Neural crest cell (in vitro differentiated cells): ENCODE results near the gene SLX9. TPM values are rescaled to one million over a fixed set of nuclear protein-coding genes. Genes with fewer than 3 reads are reported as not detected.
A peak's percentile ranks its signal among the peaks of the same experiment; 100 is the strongest.

ENCODE experiments used
- DNase-seq: peaks from one replicate; pipeline ENCODE4 v3.0.0; 2021; ENCODE audit warnings: low read depth, mixed read lengths, low spot score
- H3K27ac Mint-ChIP-seq: one replicate; pipeline ENCODE4 v1.8.0; 2021; ENCODE audit warnings: mild to moderate bottlenecking, mixed read lengths; ENCODE audit not compliant: unreplicated experiment
- H3K27me3 Mint-ChIP-seq: 2 replicates; pipeline ENCODE4 v1.8.0; 2021; ENCODE audit warnings: low read depth, mild to moderate bottlenecking, mixed read lengths
- H3K36me3 Mint-ChIP-seq: 2 replicates; pipeline ENCODE4 v1.8.0; 2021; ENCODE audit warnings: low read depth, mild to moderate bottlenecking, mixed read lengths
- H3K4me1 Mint-ChIP-seq: 2 replicates; pipeline ENCODE4 v1.8.0; 2021; ENCODE audit warnings: mixed read lengths
- H3K4me3 Mint-ChIP-seq: one replicate; pipeline ENCODE4 v1.8.0; 2021; ENCODE audit warnings: mild to moderate bottlenecking, mixed read lengths
- H3K9me3 Mint-ChIP-seq: 2 replicates; pipeline ENCODE4 v1.8.0; 2021; ENCODE audit warnings: mixed read lengths
- CTCF ChIP-seq: fragments of 200-600 bp; sonication (generic); conservative IDR thresholded peaks from 2 replicates; pipeline ENCODE4 v1.5.0; 2021; ENCODE audit warnings: antibody characterized with exemption, mild to moderate bottlenecking
- long read RNA-seq: library from polyadenylated mRNA; unstranded; transcript quantifications from one replicate; pipeline ENCODE4 v2.0.0, GENCODE V29; 2020
- total RNA-seq: library from RNA; stranded (reverse); gene quantifications from 2 replicates; pipeline ENCODE4 v1.2.1, GENCODE V29; 2021

SLX9 gene
- total RNA-seq = 40.5 and 42.3 TPM in 2 replicates
- long read RNA-seq, partial matches to known transcripts = 1 of 1 reads
- long read RNA-seq, other reads (novel, unspliced or antisense) = 0 of 1 reads

GRCh38 chr21:44939532-44940115 is at the start of gene SLX9:
Gene SLX9, plus strand, starts transcription at chr21:44940029. Its CDS starts 29 bp downstream, at chr21:44940058.
- peak; percentile 76 for DNase-seq
- Mint-ChIP-seq H3K27ac (peak within 1 kb of the TSS; percentile 87), H3K36me3 (no peaks in the 10 kb centered on the region), H3K4me3 (peak within 1 kb of the TSS; percentile 91), H3K27me3 (peaks cover 7% of the 10 kb centered on the region), H3K4me1 (peaks cover 26% of the 10 kb centered on the region), H3K9me3 (no peaks in the 10 kb centered on the region)
- TF ChIP-seq CTCF = no peak

GRCh38 chr21:44890338-44890931 is 49.4 kb upstream of the SLX9 start:
- Mint-ChIP-seq H3K27ac (no peak overlapping the region), H3K4me1 (no peaks in the 10 kb centered on the region), H3K9me3 (no peaks in the 10 kb centered on the region), H3K4me3 (no peak overlapping the region), H3K36me3 (no peaks in the 10 kb centered on the region), H3K27me3 (peaks cover 8% of the 10 kb centered on the region)
- DNase-seq = no peak
- no peak for TF ChIP-seq CTCF

- no peak overlapping the region for H3K27ac Mint-ChIP-seq
- H3K36me3 Mint-ChIP-seq = no peaks in the 10 kb centered on the region
- no peaks in the 10 kb centered on the region for H3K4me1 Mint-ChIP-seq
- DNase-seq = no peak
- H3K9me3 Mint-ChIP-seq = no peaks in the 10 kb centered on the region
- H3K27me3 Mint-ChIP-seq = peaks cover 8% of the 10 kb centered on the region
- TF ChIP-seq CTCF = no peak
- H3K4me3 Mint-ChIP-seq = no peak overlapping the region
Observed at GRCh38 chr21:44890961-44891541, 48.8 kb upstream of the SLX9 start.

GRCh38 chr21:44891631-44892031 is 48.2 kb upstream of the SLX9 start:
- H3K9me3 Mint-ChIP-seq = no peaks in the 10 kb centered on the region
- no peak overlapping the region for H3K4me3 Mint-ChIP-seq
- H3K27me3 Mint-ChIP-seq = peaks cover 8% of the 10 kb centered on the region
- TF ChIP-seq CTCF = no peak
- H3K27ac Mint-ChIP-seq = no peak overlapping the region
- no peak for DNase-seq
- no peaks in the 10 kb centered on the region for H3K4me1 Mint-ChIP-seq
- no peaks in the 10 kb centered on the region for H3K36me3 Mint-ChIP-seq

- H3K36me3 Mint-ChIP-seq = no peaks in the 10 kb centered on the region
- no peak overlapping the region for H3K4me3 Mint-ChIP-seq
- peak overlapping the region; percentile 78 for H3K27ac Mint-ChIP-seq
- DNase-seq = no peak
- H3K9me3 Mint-ChIP-seq = no peaks in the 10 kb centered on the region
- peaks cover 8% of the 10 kb centered on the region for H3K27me3 Mint-ChIP-seq
- no peak for TF ChIP-seq CTCF
- H3K4me1 Mint-ChIP-seq = no peaks in the 10 kb centered on the region
Observed at GRCh38 chr21:44892095-44892494, 47.7 kb upstream of the SLX9 start.
